Spleen (tissue), 11 donors: ENCODE data around the gene ANKRD29. TPM values are rescaled to one million over a fixed set of nuclear protein-coding genes. Genes with fewer than 3 reads are reported as not detected.

Experiments used
- DNase-seq: peaks from one replicate; pipeline ENCODE4 v3.0.0-alpha.2; 2020
- H3K27ac ChIP-seq, 8 donors: fragments of 200-600 bp; sonication (generic) in 7 of 8; 1 replicate in 4 of 8; 2 replicates in 4 of 8; pipeline versions ENCODE4 v1.5.0 to v1.8.0; 2016 to 2021; ENCODE audit warnings: inconsistent platforms in 4 of 8, mild to moderate bottlenecking in 4 of 8, moderate library complexity in 1 of 8
- H3K27me3 ChIP-seq, 7 donors: fragments of 200-600 bp; sonication (generic) in 6 of 7; replicated peaks in 1 of 7; 1 replicate in 4 of 7; 2 replicates in 3 of 7; pipeline versions ENCODE4 v1.5.0 to v1.8.0; 2016 to 2021; ENCODE audit warnings: inconsistent platforms in 3 of 7, mild to moderate bottlenecking in 1 of 7
- H3K36me3 ChIP-seq, 6 donors: fragments of 200-600 bp; sonication (generic) in 5 of 6; 1 replicate in 4 of 6; 2 replicates in 2 of 6; pipeline versions ENCODE4 v1.5.0 to v1.8.0; 2016 to 2021; ENCODE audit warnings: inconsistent platforms in 2 of 6
- H3K4me1 ChIP-seq, 6 donors: fragments of 200-600 bp; sonication (generic) in 5 of 6; 1 replicate in 3 of 6; 2 replicates in 3 of 6; pipeline versions ENCODE4 v1.5.0 to v1.8.0; 2016 to 2021; ENCODE audit warnings: inconsistent platforms in 3 of 6
- H3K4me3 ChIP-seq, 8 donors: fragments of 200-600 bp; sonication (generic) in 7 of 8; 1 replicate in 4 of 8; 2 replicates in 4 of 8; pipeline versions ENCODE4 v1.5.0 to v1.8.0; 2016 to 2021; ENCODE audit warnings: inconsistent platforms in 4 of 8, mild to moderate bottlenecking in 4 of 8, moderate library complexity in 2 of 8
- H3K9me3 ChIP-seq, 8 donors: fragments of 200-600 bp; sonication (generic) in 7 of 8; 1 replicate in 4 of 8; 2 replicates in 4 of 8; pipeline versions ENCODE4 v1.5.0 to v1.8.0; 2016 to 2021; ENCODE audit warnings: inconsistent platforms in 4 of 8
- CTCF ChIP-seq, 11 experiments: fragments of 200-600 bp in 7 of 11; fragments of 450-650 bp in 4 of 11; sonication (generic) in 4 of 11; IDR thresholded peaks in 8 of 11; conservative IDR thresholded peaks in 3 of 11; 1 replicate in 7 of 11; 2 replicates in 4 of 11; pipeline versions ENCODE4 v1.4.0 to v1.8.0; 2016 to 2021; ENCODE audit warnings: antibody characterized with exemption in 11 of 11, inconsistent platforms in 4 of 11, mild to moderate bottlenecking in 1 of 11
- POLR2A ChIP-seq, 3 donors: fragments of 450-650 bp; IDR thresholded peaks; one replicate each; pipeline ENCODE4 v1.5.1; 2017; ENCODE audit warnings: antibody characterized with exemption in 3 of 3, mild to moderate bottlenecking in 1 of 3
- POLR2AphosphoS5 ChIP-seq, 3 donors: sonication (generic); formaldehyde crosslinking; IDR thresholded peaks; one replicate each; pipeline ENCODE4 v1.5.1; 2017; ENCODE audit warnings: antibody characterized with exemption in 3 of 3
- WGBS, 5 donors: extraction: QIAGEN DNeasy Blood & Tissue Kit in 3 of 5; methylation state at CpG; one replicate each; pipeline versions ENCODE4 v1.1.5 to v1.1.7; 2013 to 2018; 5-methylcytosine and 5-hydroxymethylcytosine counted together
- intact Hi-C: fragments of 100-400 bp; cut with DNase I; formaldehyde crosslinking; loops from one replicate; pipeline ENCODE4 v1.15.0; 2023; ENCODE audit warnings: low total_unique reads
- polyA plus RNA-seq, 3 donors: library from polyadenylated mRNA; stranded (reverse); fragments of 200-250 nt; gene quantifications; one replicate each; pipeline ENCODE4 v1.2.1, GENCODE V29; 2013
- total RNA-seq, 7 donors: library from RNA; depleted of rRNA in 3 of 7; stranded (reverse); fragments of >200 nt in 3 of 7; fragmentation: NEBNext Ultra II Directional in 4 of 7; extraction: Animal tissue kit (Norgen Biotek cat#: 25700) in 4 of 7; gene quantifications; one replicate each; pipeline versions ENCODE4 v1.1.0 to v1.2.1, GENCODE V29; 2016 to 2021
- donor health status: healthy with polysubstance abuse.
- donor health status: DM: no; HTN: no; CAD: no; lungs with moderate emphysema.
- donor health status: DM: no; HTN: no; CAD: no.
- donor health status: Bipolar disorder and iron deficiency.
- donor health status: healthy.
- donor health status: DM: no; HTN: no; CAD: no.
- donor health status: DM: yes; HTN: yes; CAD: no.

The ANKRD29 gene
- total and polyA plus RNA-seq, 10 donors = 1.6 to 10.6 (median 3.7) TPM

GRCh38 chr18:23631312-23631711 lies 31.4 kb downstream of the ANKRD29 start:
- H3K4me3 ChIP-seq = no peak overlapping the region
- 90 to 94% (median 91%) methylated on average over 5 of the region's 5 CpGs for whole genome bisulfite sequencing, 5 donors
- DNase-seq = no peak
- no peaks in the 10 kb centered on the region for H3K9me3 ChIP-seq
- no peaks in the 10 kb centered on the region for H3K27me3 ChIP-seq
- no peaks in the 10 kb centered on the region for H3K4me1 ChIP-seq
- H3K36me3 ChIP-seq = no peaks in the 10 kb centered on the region
- TF ChIP-seq POLR2AphosphoS5 (IDR thresholded peaks at IDR 0.05) = no peak
- TF ChIP-seq POLR2A (IDR thresholded peaks at IDR 0.05) = no peak
- no peak for TF ChIP-seq CTCF (IDR thresholded peaks at IDR 0.05 in 8 of 11, conservative IDR thresholded peaks at IDR 0.05 in 3 of 11)
- intact Hi-C loops = no loop called here
- no peak overlapping the region for H3K27ac ChIP-seq

GRCh38 chr18:23629444-23629946 lies 33.2 kb downstream of the ANKRD29 start:
- no peak for TF ChIP-seq POLR2AphosphoS5 (IDR thresholded peaks at IDR 0.05)
- no peak for TF ChIP-seq POLR2A (IDR thresholded peaks at IDR 0.05)
- TF ChIP-seq CTCF (IDR thresholded peaks at IDR 0.05 in 8 of 11, conservative IDR thresholded peaks at IDR 0.05 in 3 of 11) = no peak
- intact Hi-C loops = loop anchor here (10.0 kb wide), 1 partner anchor 285 kb away; no protein-coding TSS in a partner anchor
- H3K27ac ChIP-seq = no peak overlapping the region
- WGBS, 5 donors = 90 to 99% (median 93%) methylated on average over 4 of the region's 4 CpGs
- no peaks in the 10 kb centered on the region for H3K9me3 ChIP-seq
- no peaks in the 10 kb centered on the region for H3K4me1 ChIP-seq
- no peaks in the 10 kb centered on the region for H3K27me3 ChIP-seq
- DNase-seq = no peak
- no peaks in the 10 kb centered on the region for H3K36me3 ChIP-seq
- no peak overlapping the region for H3K4me3 ChIP-seq

- TF ChIP-seq POLR2AphosphoS5 (IDR thresholded peaks at IDR 0.05) = no peak
- no peak for TF ChIP-seq POLR2A (IDR thresholded peaks at IDR 0.05)
- no peak for TF ChIP-seq CTCF (IDR thresholded peaks at IDR 0.05 in 8 of 11, conservative IDR thresholded peaks at IDR 0.05 in 3 of 11)
- Histone ChIP-seq H3K36me3 (no peaks in the 10 kb centered on the region), H3K9me3 (no peaks in the 10 kb centered on the region), H3K4me1 (no peaks in the 10 kb centered on the region), H3K27me3 (no peaks in the 10 kb centered on the region), H3K27ac (no peak overlapping the region), H3K4me3 (no peak overlapping the region)
- intact Hi-C loops = loop anchor here (10.0 kb wide), 1 partner anchor 287 kb away; no protein-coding TSS in a partner anchor
- DNase-seq = no peak
Observed at GRCh38 chr18:23627970-23628369, 34.7 kb downstream of the ANKRD29 start.

- TF ChIP-seq CTCF (IDR thresholded peaks at IDR 0.05 in 8 of 11, conservative IDR thresholded peaks at IDR 0.05 in 3 of 11) (no peak), POLR2AphosphoS5 (IDR thresholded peaks at IDR 0.05) (no peak), POLR2A (IDR thresholded peaks at IDR 0.05) (no peak)
- H3K4me1 ChIP-seq = peaks cover 0 to 1% (median 0%) of the 10 kb centered on the region in 6 donors
- intact Hi-C loops = loop anchor here (10.0 kb wide), 1 partner anchor 287 kb away; no protein-coding TSS in a partner anchor
- no peaks in the 10 kb centered on the region for H3K36me3 ChIP-seq
- 73 to 90% (median 83%) methylated on average over 3 of the region's 3 CpGs for WGBS, 5 donors
- no peaks in the 10 kb centered on the region for H3K27me3 ChIP-seq
- H3K4me3 ChIP-seq = no peak overlapping the region
- no peak overlapping the region for H3K27ac ChIP-seq
- no peaks in the 10 kb centered on the region for H3K9me3 ChIP-seq
- DNase-seq = no peak
Observed at GRCh38 chr18:23627321-23627720, 35.4 kb downstream of the ANKRD29 start.
